Measurements from ENCODE around the gene MAK. TPM values are rescaled to one million over a fixed set of nuclear protein-coding genes. Genes with fewer than 3 reads are reported as not detected.
"Not testable (repeated sequence)": the region's sequence is repeated elsewhere in the genome, so short reads cannot be mapped to it uniquely, and the experiment has no call there.

MAK gene
- total and polyA plus RNA-seq, 2 experiments from 2014 or later, result 0.35 to 1.6 TPM

DNA sequence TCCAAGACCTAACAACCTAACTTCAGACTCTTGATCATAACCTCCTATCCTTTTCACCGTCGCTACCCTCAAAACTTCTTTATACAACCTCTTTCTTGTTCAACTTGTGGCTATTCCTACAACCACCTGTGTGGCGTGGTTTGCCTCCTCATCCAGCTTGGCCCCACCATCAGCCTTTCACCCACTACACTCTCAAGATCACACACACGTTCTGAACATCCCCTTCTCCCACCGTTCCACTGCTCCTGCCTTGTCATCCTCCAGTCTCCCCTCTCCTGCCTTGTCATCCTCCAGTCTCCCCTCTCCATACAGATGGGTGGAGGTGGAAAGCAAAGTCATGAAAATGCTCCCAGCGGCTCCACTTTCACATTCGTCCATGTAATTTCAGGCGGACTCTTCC, 14.0 kb downstream of the MAK start:
- H3K36me3 Mint-ChIP-seq (ENCODE audit: low read depth), result no peaks in the 10 kb centered on the region
- TF ChIP-seq CREB1 (CRISPR knock-in tag; IDR thresholded peaks at IDR 0.05; ENCODE audit: low read depth) (no peak), EZH2 (IDR thresholded peaks at IDR 0.05; ENCODE audit: low read depth, unreplicated experiment) (no peak), JUNB (IDR thresholded peaks at IDR 0.05; ENCODE audit: unreplicated experiment) (no peak), STAT1 (IDR thresholded peaks at IDR 0.05; ENCODE audit: unreplicated experiment) (no peak)
- H3K4me3 ChIP-seq, result no peak overlapping the region
- no peaks in the 10 kb centered on the region for H3K27me3 ChIP-seq (ENCODE audit: insufficient read depth)
- ATAC-seq, result no peak
- no peak overlapping the region for H2AFZ ChIP-seq
- no peak overlapping the region for H3K27ac Mint-ChIP-seq
- H3K27ac ChIP-seq (ENCODE audit: low read depth), result no peak overlapping the region
- no peak overlapping the region for H3K4me3 Mint-ChIP-seq
- no peaks in the 10 kb centered on the region for H3F3A ChIP-seq (replicated peaks; ENCODE audit: low read depth)
- H3K9me3 Mint-ChIP-seq, result no peaks in the 10 kb centered on the region
- no peaks in the 10 kb centered on the region for H4K20me1 ChIP-seq (replicated peaks; ENCODE audit: insufficient read depth)
- no peaks in the 10 kb centered on the region for H3K36me3 ChIP-seq (ENCODE audit: insufficient read depth)
- H3K4me2 ChIP-seq, result no peak overlapping the region
- no peaks in the 10 kb centered on the region for H3K79me2 ChIP-seq (replicated peaks; ENCODE audit: insufficient read depth)
- no peaks in the 10 kb centered on the region for H3K27me3 Mint-ChIP-seq (ENCODE audit: insufficient read depth, low read depth, poor library complexity)
- H3K4me1 Mint-ChIP-seq, result no peaks in the 10 kb centered on the region
- H3K9me2 ChIP-seq (ENCODE audit: insufficient read depth), result peaks cover 19% of the 10 kb centered on the region
- DNase-seq (ENCODE audit: low spot score), result no peak
- no peaks in the 10 kb centered on the region for H3K4me1 ChIP-seq (ENCODE audit: insufficient read depth)

DNA sequence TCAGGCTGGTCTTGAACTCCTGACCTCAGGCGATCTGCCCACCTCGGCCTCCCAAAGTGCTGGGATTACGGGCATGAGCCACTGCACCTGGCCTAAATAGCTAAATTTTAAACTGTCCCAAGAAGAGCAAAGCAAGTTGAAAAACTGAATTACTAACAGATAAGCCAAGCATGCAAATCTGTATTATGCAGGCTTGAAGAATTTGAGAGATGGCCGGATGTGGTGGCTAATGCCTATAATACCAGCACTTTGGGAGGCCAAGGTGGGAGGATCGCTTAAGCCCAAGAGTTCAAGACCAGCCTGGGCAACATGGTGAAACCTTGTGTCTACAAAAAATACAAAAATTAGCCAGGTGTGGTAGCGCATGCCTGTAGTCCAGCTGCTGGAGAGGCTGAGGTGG, 24.2 kb downstream of the MAK start:
- not testable (repeated sequence) for DNase-seq (ENCODE audit: low spot score); H3K27ac Mint-ChIP-seq; H3K4me1 Mint-ChIP-seq; H3K9me3 Mint-ChIP-seq; H3F3A ChIP-seq (replicated peaks; ENCODE audit: low read depth); H3K27ac ChIP-seq (ENCODE audit: low read depth); H3K36me3 Mint-ChIP-seq (ENCODE audit: low read depth); H3K4me2 ChIP-seq; H3K36me3 ChIP-seq (ENCODE audit: insufficient read depth); H3K27me3 ChIP-seq (ENCODE audit: insufficient read depth); H3K9me2 ChIP-seq (ENCODE audit: insufficient read depth); ATAC-seq; H2AFZ ChIP-seq; H3K79me2 ChIP-seq (replicated peaks; ENCODE audit: insufficient read depth); H3K4me1 ChIP-seq (ENCODE audit: insufficient read depth); H3K4me3 ChIP-seq; H3K27me3 Mint-ChIP-seq (ENCODE audit: insufficient read depth, low read depth, poor library complexity); H3K4me3 Mint-ChIP-seq; H4K20me1 ChIP-seq (replicated peaks; ENCODE audit: insufficient read depth)

DNA sequence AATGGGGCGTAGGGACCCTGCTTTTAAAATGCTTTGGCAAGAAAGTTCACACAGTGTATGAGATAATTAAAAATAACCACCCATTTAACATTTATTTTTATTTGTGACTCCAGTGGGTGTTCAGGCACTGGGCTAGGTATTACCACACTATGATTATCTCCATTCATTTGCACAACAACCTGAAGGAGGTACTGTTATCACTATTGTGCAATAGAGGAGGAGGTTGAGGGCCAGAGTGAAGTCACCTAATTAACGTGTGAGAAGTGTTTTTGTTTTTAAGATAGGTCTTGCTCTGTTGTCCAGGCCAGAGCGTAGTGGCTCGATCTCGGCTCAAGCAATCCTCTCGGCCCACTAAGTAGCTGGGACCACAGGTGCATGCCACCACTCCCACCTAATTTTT, 29.2 kb downstream of the MAK start:
- Histone ChIP-seq H3K36me3 (ENCODE audit: insufficient read depth) (no peaks in the 10 kb centered on the region), H4K20me1 (replicated peaks; ENCODE audit: insufficient read depth) (no peaks in the 10 kb centered on the region), H3K4me1 (ENCODE audit: insufficient read depth) (no peaks in the 10 kb centered on the region), H3K27me3 (ENCODE audit: insufficient read depth) (no peaks in the 10 kb centered on the region), H3K79me2 (replicated peaks; ENCODE audit: insufficient read depth) (no peaks in the 10 kb centered on the region), H3F3A (replicated peaks; ENCODE audit: low read depth) (no peaks in the 10 kb centered on the region), H3K4me3 (no peak overlapping the region), H3K27ac (ENCODE audit: low read depth) (no peak overlapping the region), H3K4me2 (no peak overlapping the region), H2AFZ (no peak overlapping the region), H3K9me2 (ENCODE audit: insufficient read depth) (no peaks in the 10 kb centered on the region)
- H3K27me3 Mint-ChIP-seq (ENCODE audit: insufficient read depth, low read depth, poor library complexity), result no peaks in the 10 kb centered on the region
- no peak overlapping the region for H3K27ac Mint-ChIP-seq
- no peak for DNase-seq (ENCODE audit: low spot score)
- H3K4me1 Mint-ChIP-seq, result 0 out of 3 replicates have a peak, but pooled peaks cover 2% of the 10 kb centered on the region
- no peaks in the 10 kb centered on the region for H3K9me3 Mint-ChIP-seq
- no peak for ATAC-seq
- no peak overlapping the region for H3K4me3 Mint-ChIP-seq
- no peaks in the 10 kb centered on the region for H3K36me3 Mint-ChIP-seq (ENCODE audit: low read depth)
- TF ChIP-seq, protein P1, sequence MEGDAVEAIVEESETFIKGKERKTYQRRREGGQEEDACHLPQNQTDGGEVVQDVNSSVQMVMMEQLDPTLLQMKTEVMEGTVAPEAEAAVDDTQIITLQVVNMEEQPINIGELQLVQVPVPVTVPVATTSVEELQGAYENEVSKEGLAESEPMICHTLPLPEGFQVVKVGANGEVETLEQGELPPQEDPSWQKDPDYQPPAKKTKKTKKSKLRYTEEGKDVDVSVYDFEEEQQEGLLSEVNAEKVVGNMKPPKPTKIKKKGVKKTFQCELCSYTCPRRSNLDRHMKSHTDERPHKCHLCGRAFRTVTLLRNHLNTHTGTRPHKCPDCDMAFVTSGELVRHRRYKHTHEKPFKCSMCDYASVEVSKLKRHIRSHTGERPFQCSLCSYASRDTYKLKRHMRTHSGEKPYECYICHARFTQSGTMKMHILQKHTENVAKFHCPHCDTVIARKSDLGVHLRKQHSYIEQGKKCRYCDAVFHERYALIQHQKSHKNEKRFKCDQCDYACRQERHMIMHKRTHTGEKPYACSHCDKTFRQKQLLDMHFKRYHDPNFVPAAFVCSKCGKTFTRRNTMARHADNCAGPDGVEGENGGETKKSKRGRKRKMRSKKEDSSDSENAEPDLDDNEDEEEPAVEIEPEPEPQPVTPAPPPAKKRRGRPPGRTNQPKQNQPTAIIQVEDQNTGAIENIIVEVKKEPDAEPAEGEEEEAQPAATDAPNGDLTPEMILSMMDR (conservative IDR thresholded peaks at IDR 0.05; ENCODE audit: low read depth in 2 of 2), result no peak
- no peak for TF ChIP-seq STAT1 (IDR thresholded peaks at IDR 0.05; ENCODE audit: unreplicated experiment)
- TF ChIP-seq ZNF114 (CRISPR knock-in tag; IDR thresholded peaks at IDR 0.05), result no peak
- TF ChIP-seq POLR2AphosphoS5 (IDR thresholded peaks at IDR 0.05; ENCODE audit: low read depth), result no peak
- TF ChIP-seq, protein P2, sequence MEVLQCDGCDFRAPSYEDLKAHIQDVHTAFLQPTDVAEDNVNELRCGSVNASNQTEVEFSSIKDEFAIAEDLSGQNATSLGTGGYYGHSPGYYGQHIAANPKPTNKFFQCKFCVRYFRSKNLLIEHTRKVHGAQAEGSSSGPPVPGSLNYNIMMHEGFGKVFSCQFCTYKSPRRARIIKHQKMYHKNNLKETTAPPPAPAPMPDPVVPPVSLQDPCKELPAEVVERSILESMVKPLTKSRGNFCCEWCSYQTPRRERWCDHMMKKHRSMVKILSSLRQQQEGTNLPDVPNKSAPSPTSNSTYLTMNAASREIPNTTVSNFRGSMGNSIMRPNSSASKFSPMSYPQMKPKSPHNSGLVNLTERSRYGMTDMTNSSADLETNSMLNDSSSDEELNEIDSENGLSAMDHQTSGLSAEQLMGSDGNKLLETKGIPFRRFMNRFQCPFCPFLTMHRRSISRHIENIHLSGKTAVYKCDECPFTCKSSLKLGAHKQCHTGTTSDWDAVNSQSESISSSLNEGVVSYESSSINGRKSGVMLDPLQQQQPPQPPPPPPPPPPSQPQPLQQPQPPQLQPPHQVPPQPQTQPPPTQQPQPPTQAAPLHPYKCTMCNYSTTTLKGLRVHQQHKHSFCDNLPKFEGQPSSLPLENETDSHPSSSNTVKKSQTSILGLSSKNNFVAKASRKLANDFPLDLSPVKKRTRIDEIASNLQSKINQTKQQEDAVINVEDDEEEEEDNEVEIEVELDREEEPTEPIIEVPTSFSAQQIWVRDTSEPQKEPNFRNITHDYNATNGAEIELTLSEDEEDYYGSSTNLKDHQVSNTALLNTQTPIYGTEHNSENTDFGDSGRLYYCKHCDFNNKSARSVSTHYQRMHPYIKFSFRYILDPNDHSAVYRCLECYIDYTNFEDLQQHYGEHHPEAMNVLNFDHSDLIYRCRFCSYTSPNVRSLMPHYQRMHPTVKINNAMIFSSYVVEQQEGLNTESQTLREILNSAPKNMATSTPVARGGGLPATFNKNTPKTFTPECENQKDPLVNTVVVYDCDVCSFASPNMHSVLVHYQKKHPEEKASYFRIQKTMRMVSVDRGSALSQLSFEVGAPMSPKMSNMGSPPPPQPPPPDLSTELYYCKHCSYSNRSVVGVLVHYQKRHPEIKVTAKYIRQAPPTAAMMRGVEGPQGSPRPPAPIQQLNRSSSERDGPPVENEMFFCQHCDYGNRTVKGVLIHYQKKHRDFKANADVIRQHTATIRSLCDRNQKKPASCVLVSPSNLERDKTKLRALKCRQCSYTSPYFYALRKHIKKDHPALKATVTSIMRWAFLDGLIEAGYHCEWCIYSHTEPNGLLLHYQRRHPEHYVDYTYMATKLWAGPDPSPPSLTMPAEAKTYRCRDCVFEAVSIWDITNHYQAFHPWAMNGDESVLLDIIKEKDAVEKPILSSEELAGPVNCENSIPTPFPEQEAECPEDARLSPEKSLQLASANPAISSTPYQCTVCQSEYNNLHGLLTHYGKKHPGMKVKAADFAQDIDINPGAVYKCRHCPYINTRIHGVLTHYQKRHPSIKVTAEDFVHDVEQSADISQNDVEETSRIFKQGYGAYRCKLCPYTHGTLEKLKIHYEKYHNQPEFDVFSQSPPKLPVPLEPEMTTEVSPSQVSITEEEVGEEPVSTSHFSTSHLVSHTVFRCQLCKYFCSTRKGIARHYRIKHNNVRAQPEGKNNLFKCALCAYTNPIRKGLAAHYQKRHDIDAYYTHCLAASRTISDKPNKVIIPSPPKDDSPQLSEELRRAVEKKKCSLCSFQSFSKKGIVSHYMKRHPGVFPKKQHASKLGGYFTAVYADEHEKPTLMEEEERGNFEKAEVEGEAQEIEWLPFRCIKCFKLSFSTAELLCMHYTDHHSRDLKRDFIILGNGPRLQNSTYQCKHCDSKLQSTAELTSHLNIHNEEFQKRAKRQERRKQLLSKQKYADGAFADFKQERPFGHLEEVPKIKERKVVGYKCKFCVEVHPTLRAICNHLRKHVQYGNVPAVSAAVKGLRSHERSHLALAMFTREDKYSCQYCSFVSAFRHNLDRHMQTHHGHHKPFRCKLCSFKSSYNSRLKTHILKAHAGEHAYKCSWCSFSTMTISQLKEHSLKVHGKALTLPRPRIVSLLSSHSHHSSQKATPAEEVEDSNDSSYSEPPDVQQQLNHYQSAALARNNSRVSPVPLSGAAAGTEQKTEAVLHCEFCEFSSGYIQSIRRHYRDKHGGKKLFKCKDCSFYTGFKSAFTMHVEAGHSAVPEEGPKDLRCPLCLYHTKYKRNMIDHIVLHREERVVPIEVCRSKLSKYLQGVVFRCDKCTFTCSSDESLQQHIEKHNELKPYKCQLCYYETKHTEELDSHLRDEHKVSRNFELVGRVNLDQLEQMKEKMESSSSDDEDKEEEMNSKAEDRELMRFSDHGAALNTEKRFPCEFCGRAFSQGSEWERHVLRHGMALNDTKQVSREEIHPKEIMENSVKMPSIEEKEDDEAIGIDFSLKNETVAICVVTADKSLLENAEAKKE (CRISPR knock-in tag; IDR thresholded peaks at IDR 0.05), result no peak
- TF ChIP-seq JUNB (IDR thresholded peaks at IDR 0.05; ENCODE audit: unreplicated experiment), result no peak
